Hematopoietic multipotent progenitor cell treated with erythropoietin and hydrocortisone succinate and interleukin-3 and kit ligand, for 17 days (in vitro differentiated cells): ENCODE data around the gene PIK3R1.
A peak's percentile ranks its signal among the peaks of the same experiment; 100 is the strongest.

Experiments used
- DNase-seq: peaks from one replicate; pipeline ENCODE4 v3.0.0-alpha.2; 2015; ENCODE audit warnings: low spot score

The PIK3R1 gene

DNA sequence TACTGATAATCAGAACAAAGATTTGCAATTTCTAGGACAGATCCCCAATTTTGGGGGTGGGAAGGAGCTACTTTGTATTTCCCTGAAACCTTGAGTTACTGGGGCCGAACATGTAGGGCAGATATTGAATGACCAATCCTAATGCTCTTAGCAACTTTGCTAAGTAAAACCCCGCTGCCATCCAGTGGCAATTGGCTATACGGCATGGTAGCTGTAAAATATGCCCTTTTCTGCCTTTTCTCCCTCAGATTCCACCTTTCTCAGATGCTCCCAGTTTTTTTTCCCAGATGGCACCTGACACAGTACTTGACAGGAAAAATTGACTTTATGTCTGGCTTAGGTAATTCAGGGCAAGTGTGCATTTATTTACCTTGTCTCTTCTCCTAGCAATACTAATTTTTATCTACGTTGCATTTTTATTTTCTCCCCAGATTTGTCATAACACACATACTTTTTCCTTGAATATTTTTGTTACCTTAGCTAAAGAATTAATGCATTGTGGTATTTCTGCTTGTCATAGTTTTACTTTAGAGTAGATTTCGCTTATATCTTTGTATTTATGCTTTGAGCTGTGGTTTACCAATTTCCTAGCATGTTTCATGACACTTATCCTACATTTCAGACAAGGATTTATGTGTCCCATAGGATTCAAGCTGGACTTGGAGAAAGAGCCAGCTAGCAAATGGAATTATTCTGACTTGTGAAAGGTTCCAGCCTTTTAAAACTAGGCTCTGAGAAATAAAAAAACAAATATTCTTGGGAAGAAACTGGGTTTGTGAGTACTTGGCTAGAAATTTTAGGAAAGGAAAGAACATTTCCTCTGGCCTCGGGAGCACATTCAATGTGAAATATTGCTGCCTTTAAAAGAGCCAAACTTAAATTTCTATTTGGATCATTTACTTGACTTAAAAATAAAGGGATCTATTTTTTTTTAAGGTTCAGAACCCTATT, 37.4 kb downstream of the PIK3R1 start:
- DNase-seq: peak; percentile 45

DNA sequence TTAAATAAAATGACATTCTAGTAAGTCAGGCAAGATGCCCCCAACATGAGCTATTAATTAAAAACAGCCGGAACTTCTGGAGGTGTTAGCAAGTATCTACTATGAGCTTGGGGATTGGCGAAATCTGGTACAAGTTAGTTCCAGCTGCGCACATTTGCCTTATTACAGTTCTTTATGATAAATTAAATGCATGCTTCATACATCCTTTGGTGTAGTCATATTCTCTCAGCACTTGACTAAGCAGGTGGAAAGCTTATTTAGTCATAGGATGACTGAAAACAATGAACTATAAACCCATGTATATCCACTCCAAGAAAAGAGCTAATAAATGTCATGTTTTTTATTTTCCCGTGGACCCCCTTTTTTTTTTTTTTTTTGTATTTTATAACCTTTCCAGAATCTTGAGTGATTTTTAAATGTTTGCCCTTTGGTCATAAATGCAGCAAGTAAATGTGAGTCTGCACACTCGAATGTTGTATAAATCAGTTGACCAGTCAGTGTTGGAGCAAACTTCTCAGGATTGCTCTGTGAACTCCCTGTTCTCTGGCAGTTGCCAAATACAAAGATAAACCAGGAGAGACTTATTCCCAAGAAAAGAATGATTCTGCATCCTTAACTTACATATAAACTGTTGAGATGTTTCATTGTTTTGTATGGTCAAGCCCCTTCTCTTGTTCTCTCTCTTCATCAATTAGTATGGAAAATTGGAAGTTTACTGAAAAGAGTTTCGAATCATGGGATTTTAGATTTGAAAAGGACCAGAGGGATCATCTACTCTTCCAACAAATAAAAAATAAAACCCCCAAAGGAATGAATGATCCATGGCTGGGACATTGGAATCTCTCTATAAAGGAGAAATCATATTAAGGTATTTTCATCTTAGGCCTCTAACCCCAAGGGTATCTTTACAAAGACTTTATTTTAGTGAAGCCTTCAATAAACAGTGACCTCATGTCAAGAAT, 38.3 kb downstream of the PIK3R1 start:
- no peak for DNase-seq

DNA sequence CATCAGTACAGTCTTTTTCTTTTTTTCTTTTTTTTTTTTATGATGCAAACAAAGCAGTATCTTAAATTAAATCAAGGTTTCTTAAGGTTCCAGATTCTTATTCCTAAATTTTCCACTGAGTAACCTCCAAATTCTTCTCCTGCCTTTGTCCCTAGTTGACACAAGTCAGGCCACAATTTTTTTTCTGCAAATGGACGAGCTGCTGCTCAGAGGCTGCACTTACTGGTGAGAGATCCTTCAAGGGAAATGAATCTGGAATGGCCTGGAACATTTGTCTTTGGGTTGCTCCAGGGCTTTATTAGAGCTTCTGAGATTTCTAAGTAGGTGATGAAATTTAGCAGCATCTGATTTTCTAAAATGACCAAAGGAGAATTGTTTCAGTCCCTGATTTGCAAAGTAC, 39.3 kb downstream of the PIK3R1 start:
- DNase-seq: no peak

GRCh38 chr5:68255305-68256120, 40.0 kb downstream of the PIK3R1 start:
- DNase-seq: no peak

DNA sequence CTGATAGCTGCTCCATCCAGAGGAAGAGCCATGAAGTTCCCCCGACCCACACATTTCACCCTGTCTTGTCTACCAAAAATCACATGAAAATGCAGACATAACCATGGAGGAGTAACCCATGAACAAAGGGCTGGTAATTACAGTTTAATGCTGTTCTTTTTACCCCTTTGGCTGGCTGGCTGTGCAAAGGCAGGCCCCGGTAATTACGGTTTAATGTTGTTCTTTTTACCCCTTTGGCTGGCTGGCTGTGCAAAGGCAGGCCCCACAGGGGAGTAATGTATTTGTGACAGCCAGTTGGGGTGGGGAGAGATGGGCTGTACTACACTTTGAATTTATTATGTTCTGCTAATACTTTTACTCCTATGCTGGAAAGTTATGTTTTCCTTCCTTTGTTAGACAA, 41.7 kb downstream of the PIK3R1 start:
- no peak for DNase-seq

DNA sequence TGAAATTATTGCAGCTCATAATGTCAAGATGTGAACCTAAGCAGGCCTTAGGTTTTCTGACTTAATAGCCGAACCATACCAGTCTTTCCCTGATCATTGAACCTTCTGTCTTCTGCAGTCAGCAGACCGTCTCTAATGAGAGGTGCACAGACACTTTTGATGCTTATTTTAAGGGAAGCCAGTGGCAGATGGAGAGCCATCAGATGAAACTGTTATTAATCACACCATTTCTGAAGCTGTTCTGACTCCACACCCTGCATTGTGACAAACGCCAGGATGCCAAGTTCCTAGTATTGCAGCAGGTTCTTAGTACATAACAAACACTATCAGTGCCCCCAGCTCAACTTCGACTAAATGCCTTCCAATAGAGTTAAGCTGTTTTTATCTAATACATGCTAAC, 43.0 kb downstream of the PIK3R1 start:
- DNase-seq: no peak

- no peak for DNase-seq
These were observed 44.1 kb downstream of the PIK3R1 start for GRCh38 chr5:68259700-68260099.

DNA sequence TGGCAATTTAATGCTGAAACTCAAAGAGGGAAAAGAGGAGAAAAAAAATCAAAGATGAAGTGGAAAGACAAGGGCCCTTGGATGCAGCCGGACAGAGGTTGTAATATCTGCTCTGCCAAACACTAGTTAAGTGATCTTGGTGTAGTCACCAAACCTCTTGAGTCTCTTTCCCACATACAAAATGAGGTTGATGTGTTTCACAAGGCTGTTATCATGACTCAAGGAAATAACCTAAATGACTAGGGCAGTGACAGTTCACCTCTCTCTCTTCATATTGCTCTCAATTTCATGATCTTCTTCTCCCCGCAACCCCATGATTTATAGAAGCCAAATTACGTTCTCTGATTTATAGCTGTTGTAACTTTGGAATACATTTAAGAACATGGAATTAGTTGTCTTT, 44.9 kb downstream of the PIK3R1 start:
- no peak for DNase-seq

DNA sequence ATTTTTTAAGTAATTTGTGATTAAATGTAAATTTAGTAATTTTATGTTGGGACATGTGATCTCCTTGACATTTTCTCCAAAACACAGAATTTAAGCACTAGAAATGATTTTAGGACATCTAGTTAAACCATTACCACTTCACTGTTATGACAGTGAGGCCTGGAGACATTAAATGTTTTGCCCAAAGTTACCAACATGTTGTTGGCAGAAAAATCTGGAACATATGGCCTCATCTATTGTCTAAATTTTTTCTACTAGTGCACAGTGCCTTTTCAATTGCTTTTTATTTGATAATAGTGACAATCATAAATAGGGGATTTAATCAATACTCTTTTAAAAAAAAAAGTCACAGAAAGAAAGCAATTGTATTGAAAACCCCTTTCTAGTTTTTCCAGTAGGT, 45.6 kb downstream of the PIK3R1 start:
- no peak for DNase-seq

GRCh38 chr5:68261569-68262065, 46.1 kb downstream of the PIK3R1 start:
- DNase-seq: peak; percentile 10

DNA sequence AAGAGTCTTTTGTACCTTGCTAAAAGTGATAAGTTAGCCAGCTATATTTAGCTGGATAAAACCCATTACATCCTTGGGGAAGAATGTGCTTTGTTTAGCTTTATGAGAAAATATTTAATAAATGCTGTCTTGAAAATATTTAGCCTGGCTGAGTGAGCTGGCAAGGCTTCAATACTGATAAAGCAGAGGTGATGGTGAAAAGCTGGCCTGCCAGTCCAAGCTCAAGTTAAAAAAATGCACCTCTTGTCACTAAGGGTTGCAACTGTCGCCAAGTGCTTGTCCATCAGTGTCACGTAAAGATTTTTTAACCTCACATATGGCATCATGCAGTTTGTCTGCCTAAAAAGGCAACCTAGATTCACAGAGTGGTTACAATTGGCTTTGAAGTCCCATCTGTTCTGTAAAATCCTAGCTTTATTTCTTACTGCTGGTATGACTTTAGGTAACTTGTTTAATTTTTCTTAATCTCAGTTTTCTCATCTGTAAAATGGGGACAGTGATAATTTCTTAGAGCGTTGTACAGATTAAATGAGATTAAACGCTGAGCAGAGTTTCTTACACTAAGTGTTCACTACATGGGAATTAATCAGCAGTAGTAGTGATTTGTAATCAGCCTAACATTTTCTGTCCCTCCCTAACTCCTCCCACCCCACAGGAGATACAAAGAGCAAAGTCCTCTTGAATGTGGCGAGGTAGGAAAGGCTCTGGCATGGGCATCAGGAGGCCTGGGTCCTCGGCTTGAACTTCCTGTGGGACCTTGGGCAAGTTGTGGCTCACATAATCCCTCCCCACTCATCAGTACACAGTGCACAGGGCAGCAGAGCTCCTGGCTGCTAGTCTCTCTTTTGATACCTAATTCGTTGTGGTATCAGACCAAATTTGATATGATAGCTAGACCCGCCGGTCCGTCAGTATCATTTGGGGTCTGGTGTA, 48.7 kb downstream of the PIK3R1 start:
- DNase-seq: no peak

- DNase-seq: no peak
These were observed 49.8 kb downstream of the PIK3R1 start for GRCh38 chr5:68265347-68265746.

DNA sequence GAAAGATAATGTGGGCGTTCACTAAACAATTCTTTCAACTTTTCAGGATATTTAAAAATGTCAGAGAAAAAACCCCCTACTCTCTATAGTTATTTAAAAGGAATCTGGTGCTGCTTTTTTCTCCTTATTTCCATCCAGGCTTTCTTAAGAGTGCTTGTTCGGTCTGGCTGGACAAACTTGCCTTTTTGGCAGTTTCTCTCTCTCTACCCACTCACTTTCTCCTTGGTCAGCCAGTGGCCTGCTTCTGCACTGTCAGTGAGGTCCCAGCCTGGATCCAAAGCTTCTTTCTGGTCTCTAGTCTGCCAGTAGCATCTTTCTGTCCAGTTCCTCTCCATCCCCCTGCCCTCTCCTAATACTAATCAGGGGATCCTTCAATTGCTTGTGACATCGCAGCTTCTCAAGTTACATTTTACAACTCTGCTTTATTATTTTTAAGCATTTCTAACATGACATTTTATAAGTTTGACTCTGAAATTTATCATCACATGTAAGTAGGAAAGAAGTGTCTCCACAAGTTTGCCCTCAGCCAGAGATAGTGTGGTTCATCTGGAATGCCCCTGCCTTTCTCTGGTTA, 50.4 kb downstream of the PIK3R1 start:
- no peak for DNase-seq

DNA sequence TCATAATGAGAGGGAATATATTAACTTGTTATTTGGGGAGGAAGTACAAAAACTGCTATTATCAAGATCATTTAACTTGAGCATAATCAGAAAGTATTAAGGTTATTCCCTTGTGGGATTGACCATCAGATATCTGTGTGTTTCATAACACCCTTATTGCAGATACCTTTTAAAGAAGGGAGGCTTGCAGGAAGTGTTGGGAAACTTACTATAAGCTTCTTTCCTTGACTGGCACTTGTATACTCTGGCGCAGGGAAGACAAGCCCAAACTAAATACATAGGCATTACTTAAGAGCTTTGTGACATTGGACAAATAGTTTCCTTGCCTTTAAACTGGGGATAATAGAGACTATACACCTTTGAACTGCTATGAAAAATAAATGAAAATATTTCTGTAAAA, 50.9 kb downstream of the PIK3R1 start:
- no peak for DNase-seq

- no peak for DNase-seq
These were observed 51.5 kb downstream of the PIK3R1 start for GRCh38 chr5:68267066-68267465.

DNA sequence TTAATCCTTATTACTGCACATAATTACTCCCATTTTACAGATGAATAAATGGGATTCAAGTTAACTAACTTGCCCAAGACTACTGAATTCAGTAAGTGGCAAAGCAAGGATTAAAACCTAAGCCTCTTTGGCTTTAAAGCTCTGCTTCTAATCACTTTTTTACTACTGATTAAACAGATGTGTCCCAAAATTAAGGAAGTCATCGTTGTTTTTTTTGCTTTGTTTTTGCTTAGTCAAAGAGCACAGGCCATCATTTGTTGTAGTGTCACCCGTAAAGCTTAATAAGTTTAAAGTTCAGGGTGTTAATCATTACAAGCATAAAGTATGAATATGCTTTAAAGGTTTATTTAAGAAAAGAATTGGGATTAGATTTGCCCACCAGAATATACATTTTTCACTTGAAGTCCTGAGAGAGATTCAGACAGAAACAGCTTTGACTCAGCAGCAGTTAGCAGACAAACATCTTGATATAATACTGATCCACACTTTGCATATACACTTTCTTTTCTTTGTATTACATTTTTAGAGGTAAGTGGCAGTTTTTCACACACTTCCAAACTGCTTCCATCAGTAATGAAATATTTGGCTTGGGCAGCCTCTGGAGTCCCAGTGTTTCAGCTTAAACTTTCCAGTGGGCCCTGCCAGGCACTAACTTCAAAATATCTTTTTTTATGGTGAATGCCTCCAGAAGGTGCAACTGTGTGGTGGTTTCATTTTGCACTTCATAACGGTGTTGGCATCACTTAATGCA, 52.7 kb downstream of the PIK3R1 start:
- no peak for DNase-seq

GRCh38 chr5:68268852-68269130, 53.2 kb downstream of the PIK3R1 start:
- no peak for DNase-seq

DNA sequence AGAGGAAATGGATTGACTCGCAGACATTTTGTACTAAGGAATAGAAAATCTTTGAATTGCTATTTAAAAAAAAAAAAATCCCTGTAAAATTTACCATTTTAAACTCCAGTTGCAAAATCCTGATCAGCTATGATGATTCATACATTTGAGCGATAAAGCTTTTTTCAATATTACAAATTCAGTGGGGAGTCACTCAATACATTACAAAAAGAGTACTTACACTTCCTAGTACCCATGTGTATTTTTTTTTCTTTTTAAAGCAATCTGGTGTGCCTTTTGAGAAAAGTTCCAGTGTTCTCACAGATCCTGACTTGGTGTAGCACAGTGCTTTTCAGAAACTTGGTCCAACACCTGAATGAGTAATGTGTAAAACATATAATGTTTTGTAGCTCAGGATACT, 54.3 kb downstream of the PIK3R1 start:
- DNase-seq: no peak

DNA sequence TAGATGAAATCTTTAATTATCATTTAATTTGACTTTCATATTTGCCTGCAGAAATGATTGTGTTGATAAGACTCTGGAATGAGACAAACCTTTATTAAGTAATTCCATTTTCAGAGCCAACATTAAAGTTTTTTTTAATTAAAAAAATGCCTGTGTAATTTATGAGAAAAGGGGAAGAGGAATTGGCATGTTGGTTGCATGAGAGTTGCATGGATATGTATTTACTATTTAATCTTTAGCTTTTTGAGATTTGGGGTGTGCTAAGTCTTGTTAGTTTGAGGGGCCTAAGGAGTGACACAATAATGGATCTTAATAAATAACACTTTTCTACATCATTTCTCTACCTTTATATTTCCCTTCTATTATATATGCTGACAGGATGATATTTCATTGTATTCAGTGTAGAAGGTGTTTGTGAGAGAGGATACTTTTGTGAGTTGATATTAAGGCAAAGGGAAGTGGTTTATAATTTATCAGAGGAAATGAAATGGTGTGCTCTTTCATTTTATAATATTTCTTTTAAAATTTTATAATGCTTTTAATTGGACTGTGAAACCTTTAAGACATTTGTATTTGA, 54.9 kb downstream of the PIK3R1 start:
- no peak for DNase-seq
